LNCAP (cell line): ENCODE results near the gene SSMEM1.

Experiments
- CTCF ChIP-seq: fragments of 450-650 bp; IDR thresholded peaks from 2 replicates; pipeline ENCODE4 v1.5.1; 2017; ENCODE audit warnings: mild to moderate bottlenecking

The SSMEM1 gene

GRCh38 chr7:130226333-130226732 is 18.7 kb downstream of the SSMEM1 start:
- no peak for TF ChIP-seq CTCF

- TF ChIP-seq CTCF, result no peak
Observed at GRCh38 chr7:130227883-130228575, 20.4 kb downstream of the SSMEM1 start.

GRCh38 chr7:130228840-130229502 is 21.3 kb downstream of the SSMEM1 start:
- no peak for TF ChIP-seq CTCF

GRCh38 chr7:130231792-130232191 is 24.1 kb downstream of the SSMEM1 start:
- TF ChIP-seq CTCF, result no peak

- TF ChIP-seq CTCF, result no peak
Observed at GRCh38 chr7:130232209-130232608, 24.5 kb downstream of the SSMEM1 start.

- no peak for TF ChIP-seq CTCF
Observed at GRCh38 chr7:130234078-130234477, 26.4 kb downstream of the SSMEM1 start.

- no peak for TF ChIP-seq CTCF
Observed at GRCh38 chr7:130240240-130240639, 32.6 kb downstream of the SSMEM1 start.
